RWPE2 (cell line): ENCODE measurements around the gene TMEM95.

Experiments
- ATAC-seq: fragments of 200-7000 bp; cut with Tn5 transposase; 3 replicates; pipeline ENCODE4 v1.9.1; 2021; ENCODE audit warnings: low read depth
- DNase-seq: peaks from one replicate; pipeline ENCODE4 v3.0.0-alpha.2; 2020; ENCODE audit warnings: low spot score
- H3K27ac ChIP-seq: fragments of 450-650 bp; 2 replicates; pipeline ENCODE4 v1.5.1; 2017; ENCODE audit warnings: mild to moderate bottlenecking; ENCODE audit not compliant: poor library complexity, severe bottlenecking
- H3K27me3 ChIP-seq: fragments of 250-450 bp; sonication (Bioruptor Pico); 2 replicates; pipeline ENCODE4 v1.5.1; 2021; ENCODE audit warnings: mild to moderate bottlenecking, moderate library complexity; ENCODE audit not compliant: insufficient read depth, poor library complexity, severe bottlenecking
- H3K36me3 ChIP-seq: fragments of 250-450 bp; sonication (Bioruptor Pico); 2 replicates; pipeline ENCODE4 v1.5.1; 2020; ENCODE audit warnings: low read depth, mild to moderate bottlenecking, moderate library complexity
- H3K4me1 ChIP-seq: fragments of 250-450 bp; sonication (Bioruptor Pico); 2 replicates; pipeline ENCODE4 v1.5.1; 2021; ENCODE audit warnings: mild to moderate bottlenecking, moderate library complexity; ENCODE audit not compliant: insufficient read depth, poor library complexity, severe bottlenecking
- H3K4me3 ChIP-seq: fragments of 250-450 bp; sonication (Bioruptor Pico); 2 replicates; pipeline ENCODE4 v1.5.1; 2021; ENCODE audit warnings: mild to moderate bottlenecking, moderate library complexity; ENCODE audit not compliant: severe bottlenecking
- H3K9me3 ChIP-seq: fragments of 250-450 bp; sonication (Bioruptor Pico); 2 replicates; pipeline ENCODE4 v1.5.1; 2021; ENCODE audit warnings: mild to moderate bottlenecking, moderate library complexity; ENCODE audit not compliant: severe bottlenecking
- CTCF ChIP-seq: fragments of 450-650 bp; IDR thresholded peaks from one replicate; pipeline ENCODE4 v1.5.1; 2017; ENCODE audit warnings: mild to moderate bottlenecking, moderate library complexity; ENCODE audit not compliant: poor library complexity, severe bottlenecking

TMEM95 gene

GRCh38 chr17:7379134-7379533 is 24.2 kb downstream of the TMEM95 start:
- no peak for ATAC-seq
- peaks cover 2% of the 10 kb centered on the region for H3K4me1 ChIP-seq
- H3K27ac ChIP-seq, result no peak overlapping the region
- no peak for TF ChIP-seq CTCF
- no peaks in the 10 kb centered on the region for H3K27me3 ChIP-seq
- 0 out of 2 replicates have a peak, but pooled peaks cover 7% of the 10 kb centered on the region for H3K36me3 ChIP-seq
- no peaks in the 10 kb centered on the region for H3K9me3 ChIP-seq
- no peak for DNase-seq
- no peak overlapping the region for H3K4me3 ChIP-seq

GRCh38 chr17:7380321-7380720 is 25.4 kb downstream of the TMEM95 start:
- H3K4me1 ChIP-seq, result peaks cover 2% of the 10 kb centered on the region
- DNase-seq (no peak), ATAC-seq (no peak; the same call in 2 of the 3 replicates)
- H3K27me3 ChIP-seq, result no peaks in the 10 kb centered on the region
- peak overlapping the region; percentile 44 for H3K4me3 ChIP-seq
- H3K36me3 ChIP-seq, result peaks cover 13% of the 10 kb centered on the region; the same call in 1 of the 2 replicates
- TF ChIP-seq CTCF, result no peak
- H3K9me3 ChIP-seq, result no peaks in the 10 kb centered on the region
- no peak overlapping the region for H3K27ac ChIP-seq

GRCh38 chr17:7380855-7381683 is 26.1 kb downstream of the TMEM95 start, which contains the start of gene TNK1:
TSS of gene TNK1 (plus strand) at chr17:7381089. CDS start at chr17:7382927, 1,838 bp downstream.
- Histone ChIP-seq H3K4me1 (peaks cover 2% of the 10 kb centered on the region), H3K9me3 (no peaks in the 10 kb centered on the region), H3K36me3 (peaks cover 13% of the 10 kb centered on the region; the same call in 1 of the 2 replicates), H3K27me3 (no peaks in the 10 kb centered on the region), H3K27ac (peak within 1 kb of the TSS; percentile 27), H3K4me3 (peak within 1 kb of the TSS; percentile 44)
- DNase-seq, result no peak
- ATAC-seq, result peak; percentile 71
- no peak for TF ChIP-seq CTCF

GRCh38 chr17:7382901-7383300 is 27.9 kb downstream of the TMEM95 start:
- H3K4me1 ChIP-seq, result peaks cover 2% of the 10 kb centered on the region
- H3K36me3 ChIP-seq, result peaks cover 15% of the 10 kb centered on the region
- no peaks in the 10 kb centered on the region for H3K27me3 ChIP-seq
- no peak overlapping the region for H3K27ac ChIP-seq
- no peak overlapping the region for H3K4me3 ChIP-seq
- no peak for TF ChIP-seq CTCF
- ATAC-seq (0 out of 3 replicates have a peak, but pooled peaks have one; percentile 1), DNase-seq (no peak)
- no peaks in the 10 kb centered on the region for H3K9me3 ChIP-seq

GRCh38 chr17:7383371-7383741 is 28.4 kb downstream of the TMEM95 start:
- no peak overlapping the region for H3K4me3 ChIP-seq

More at GRCh38 chr17:7383371-7383741, 28.4 kb downstream of the TMEM95 start:
- DNase-seq (no peak), ATAC-seq (no peak)
- H3K27ac ChIP-seq, result no peak overlapping the region
- H3K36me3 ChIP-seq, result peaks cover 19% of the 10 kb centered on the region
- no peaks in the 10 kb centered on the region for H3K27me3 ChIP-seq
- H3K4me1 ChIP-seq, result peaks cover 2% of the 10 kb centered on the region
- no peaks in the 10 kb centered on the region for H3K9me3 ChIP-seq
- TF ChIP-seq CTCF, result no peak
